Stimulated activated CD8-positive, alpha-beta memory T cell treated with anti-CD3 and anti-CD28 coated beads, Interleukin-15, amount 100 ng/mL, for 4 hours (primary cell): ENCODE data around the gene TLCD2.
"Not testable (repeated sequence)": the region's sequence is repeated elsewhere in the genome, so short reads cannot be mapped to it uniquely, and the experiment has no call there.

Experiments
- DNase-seq, 2 donors: peaks; one replicate each; pipeline ENCODE4 v3.0.0-alpha.2; 2020; ENCODE audit warnings: low read depth in 2 of 2

The TLCD2 gene

DNA sequence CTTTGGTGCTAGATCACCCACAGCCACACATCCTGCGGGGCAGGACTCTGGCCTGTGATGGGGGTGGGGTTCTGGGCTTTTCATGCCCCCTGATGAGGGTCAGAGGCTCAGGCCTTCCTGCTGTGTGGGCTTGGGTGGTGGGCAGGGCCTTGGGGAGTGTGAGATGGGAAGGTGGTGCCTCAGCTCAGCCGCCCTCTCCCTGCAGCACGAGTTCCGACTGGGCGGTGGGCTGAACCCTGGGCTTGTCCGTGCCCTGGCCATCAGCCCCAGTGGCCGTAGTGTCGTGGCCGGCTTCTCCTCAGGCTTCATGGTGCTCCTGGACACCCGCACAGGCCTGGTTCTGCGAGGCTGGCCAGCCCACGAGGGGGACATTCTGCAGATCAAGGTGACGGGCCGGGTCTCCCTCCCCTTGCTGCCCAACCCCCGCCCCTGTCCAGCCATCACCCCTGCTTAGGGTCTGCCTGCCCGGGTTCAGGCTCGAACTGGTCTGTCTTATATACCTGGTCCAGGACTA is 25.7 kb upstream of the TLCD2 start:
- DNase-seq = no peak

- DNase-seq = no peak
Measured at GRCh38 chr17:1735418-1735817, 25.2 kb upstream of the TLCD2 start.

DNA sequence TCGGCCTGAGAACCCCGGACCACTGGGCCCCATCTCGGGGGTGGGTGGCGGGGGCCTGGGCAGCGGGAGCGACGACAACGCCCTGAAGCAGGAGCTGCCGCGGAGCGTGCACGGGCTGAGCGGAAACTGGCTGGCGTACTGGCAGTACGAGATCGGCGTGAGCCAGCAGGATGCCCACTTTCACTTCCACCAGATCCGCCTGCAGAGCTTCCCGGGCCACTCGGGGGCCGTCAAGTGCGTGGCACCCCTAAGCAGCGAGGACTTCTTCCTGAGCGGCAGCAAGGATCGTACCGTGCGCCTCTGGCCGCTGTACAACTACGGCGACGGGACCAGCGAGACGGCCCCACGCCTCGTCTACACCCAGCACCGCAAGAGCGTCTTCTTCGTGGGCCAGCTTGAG is 23.6 kb upstream of the TLCD2 start:
- no peak for DNase-seq

DNA sequence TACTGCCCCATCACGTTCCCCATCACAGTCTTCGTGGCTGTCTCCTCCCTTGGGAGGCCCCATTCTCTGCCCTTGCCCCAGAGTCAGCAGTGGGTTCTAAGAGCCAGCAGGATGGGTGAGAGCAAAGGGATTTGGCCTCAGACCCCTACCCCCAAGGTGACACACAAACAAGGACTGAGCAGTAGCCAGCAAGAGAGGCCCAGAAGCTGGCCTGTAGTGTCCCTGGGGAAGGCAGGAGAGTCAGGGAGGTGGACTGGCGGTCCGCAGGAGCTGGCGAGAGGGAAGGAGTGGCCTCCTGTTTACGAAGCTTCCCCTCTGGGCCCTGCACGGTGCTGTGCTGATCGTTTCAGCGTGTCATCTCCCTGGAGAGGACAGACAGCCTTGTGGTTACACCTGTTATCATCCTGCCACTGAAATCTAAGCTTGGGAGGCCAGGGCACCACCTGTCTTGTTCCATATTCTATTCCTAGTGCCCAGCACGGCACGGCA is 22.7 kb upstream of the TLCD2 start:
- no peak for DNase-seq

DNA sequence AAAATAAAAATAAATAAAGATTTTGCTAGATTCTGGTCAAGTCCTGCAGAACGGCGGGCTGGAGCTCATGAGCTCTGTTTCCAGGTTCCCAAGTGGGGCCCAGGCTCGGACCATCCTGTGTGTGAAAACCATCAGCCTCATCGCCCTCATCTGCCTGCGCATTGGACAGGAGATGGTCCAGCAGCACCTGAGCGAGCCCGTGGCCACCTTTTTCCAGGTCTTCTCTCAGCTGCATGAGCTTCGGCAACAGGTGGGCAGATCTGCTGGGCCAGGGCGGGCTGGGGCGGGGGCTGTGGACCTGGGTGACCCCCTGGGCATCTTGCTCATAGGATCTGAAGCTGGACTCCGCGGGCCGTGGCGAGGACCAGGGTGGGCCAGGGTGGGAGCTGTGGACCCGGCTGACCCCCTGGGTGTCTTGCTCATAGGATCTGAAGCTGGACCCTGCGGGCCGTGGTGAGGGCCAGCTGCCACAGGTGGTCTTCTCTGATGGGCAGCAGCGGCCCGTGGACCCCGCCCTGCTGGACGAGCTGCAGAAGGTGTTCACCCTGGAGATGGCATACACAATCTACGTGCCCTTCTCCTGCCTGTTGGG is 22.2 kb upstream of the TLCD2 start:
- no peak for DNase-seq

DNA sequence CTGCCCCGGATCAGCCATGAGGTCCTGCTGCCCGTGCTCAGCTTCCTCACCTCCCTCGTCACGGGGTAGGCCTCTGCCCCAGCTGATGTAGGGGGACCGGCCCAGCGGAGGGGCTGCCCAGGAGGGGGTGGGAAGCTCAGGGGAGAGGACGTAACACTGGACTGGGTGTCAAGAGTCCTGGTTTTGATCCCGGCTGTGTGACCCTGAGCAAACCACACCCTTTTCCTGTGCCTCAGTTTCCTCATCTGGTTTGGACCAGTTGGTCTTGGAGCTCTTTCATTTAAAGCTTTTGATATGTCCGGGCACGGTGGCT is 21.0 kb upstream of the TLCD2 start:
- DNase-seq = no peak

DNA sequence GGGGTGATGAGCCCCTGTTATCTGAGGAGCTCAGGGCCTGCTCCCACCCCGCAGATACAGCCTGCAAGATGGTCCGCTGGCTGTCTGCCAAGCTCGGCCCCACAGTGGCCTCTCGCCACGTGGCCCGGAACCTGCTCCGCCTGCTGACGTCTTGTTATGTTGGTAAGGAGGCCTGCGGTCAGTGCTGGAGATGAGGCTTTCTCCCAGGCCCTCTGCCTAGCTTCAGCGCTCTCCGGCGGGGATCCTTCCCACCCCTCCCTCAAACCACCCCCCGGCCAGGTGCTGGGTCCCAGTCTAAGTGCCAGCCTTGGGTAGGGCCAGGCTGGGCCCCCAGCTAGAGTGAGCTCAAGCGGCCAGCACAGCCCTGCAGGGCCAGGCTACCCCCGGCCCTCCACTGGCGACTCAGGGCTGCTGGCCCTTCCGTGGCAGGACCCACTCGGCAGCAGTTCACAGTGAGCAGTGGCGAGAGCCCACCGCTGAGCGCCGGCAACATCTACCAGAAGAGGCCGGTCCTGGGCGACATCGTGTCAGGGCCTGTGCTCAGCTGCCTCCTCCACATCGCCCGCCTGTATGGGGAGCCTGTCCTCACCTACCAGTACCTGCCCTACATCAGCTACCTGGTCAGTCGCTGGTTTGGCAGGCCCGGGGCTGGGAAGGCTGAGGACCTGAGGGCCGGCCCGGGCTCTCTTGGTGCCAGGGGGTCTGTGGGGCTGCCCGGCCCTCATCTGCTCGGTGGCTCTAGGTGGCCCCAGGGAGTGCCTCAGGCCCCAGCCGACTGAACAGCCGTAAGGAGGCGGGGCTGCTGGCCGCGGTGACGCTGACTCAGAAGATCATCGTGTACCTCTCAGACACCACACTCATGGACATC is 20.4 kb upstream of the TLCD2 start:
- DNase-seq = no peak

DNA sequence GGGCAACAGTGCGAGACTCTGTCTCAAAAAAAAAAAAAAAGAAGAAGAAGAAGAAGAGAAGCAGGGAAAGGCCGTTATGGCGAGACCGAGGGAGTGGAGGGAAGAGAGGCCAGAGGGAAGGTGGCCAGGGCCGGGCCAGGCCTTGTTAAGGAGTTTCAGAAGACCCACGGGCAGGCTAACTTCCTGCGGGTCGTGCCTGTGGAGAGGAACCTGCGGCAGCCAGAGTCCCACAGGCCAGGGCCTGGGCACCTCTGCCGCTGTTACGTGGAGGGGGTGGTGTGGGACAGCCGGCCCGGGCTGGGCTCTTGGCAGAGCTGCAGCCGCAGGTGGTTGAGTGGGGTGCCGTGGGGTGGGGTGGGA is 19.8 kb upstream of the TLCD2 start:
- no peak for DNase-seq

DNA sequence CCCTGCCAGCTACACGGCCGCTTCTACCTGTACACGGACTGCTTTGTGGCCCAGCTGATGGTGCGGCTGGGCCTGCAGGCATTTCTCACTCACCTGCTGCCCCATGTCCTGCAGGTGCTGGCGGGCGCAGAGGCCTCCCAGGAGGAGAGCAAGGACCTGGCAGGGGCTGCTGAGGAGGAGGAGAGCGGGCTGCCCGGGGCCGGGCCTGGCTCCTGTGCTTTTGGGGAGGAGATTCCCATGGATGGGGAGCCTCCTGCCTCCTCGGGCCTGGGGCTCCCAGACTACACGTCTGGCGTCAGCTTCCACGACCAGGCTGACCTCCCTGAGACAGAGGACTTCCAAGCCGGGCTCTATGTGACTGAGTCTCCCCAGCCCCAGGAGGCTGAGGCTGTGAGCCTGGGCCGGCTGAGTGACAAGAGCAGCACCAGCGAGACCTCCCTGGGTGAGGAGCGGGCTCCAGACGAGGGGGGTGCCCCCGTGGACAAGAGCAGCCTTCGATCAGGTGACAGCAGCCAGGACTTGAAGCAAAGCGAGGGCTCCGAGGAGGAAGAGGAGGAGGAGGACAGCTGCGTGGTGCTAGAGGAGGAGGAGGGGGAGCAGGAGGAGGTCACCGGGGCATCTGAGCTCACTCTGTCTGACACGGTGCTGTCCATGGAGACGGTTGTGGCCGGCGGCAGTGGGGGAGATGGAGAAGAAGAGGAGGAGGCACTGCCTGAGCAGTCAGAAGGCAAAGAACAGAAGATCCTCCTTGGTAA is 17.9 kb upstream of the TLCD2 start:
- DNase-seq = no peak

- no peak for DNase-seq
Measured at GRCh38 chr17:1727258-1727789, 17.1 kb upstream of the TLCD2 start.

DNA sequence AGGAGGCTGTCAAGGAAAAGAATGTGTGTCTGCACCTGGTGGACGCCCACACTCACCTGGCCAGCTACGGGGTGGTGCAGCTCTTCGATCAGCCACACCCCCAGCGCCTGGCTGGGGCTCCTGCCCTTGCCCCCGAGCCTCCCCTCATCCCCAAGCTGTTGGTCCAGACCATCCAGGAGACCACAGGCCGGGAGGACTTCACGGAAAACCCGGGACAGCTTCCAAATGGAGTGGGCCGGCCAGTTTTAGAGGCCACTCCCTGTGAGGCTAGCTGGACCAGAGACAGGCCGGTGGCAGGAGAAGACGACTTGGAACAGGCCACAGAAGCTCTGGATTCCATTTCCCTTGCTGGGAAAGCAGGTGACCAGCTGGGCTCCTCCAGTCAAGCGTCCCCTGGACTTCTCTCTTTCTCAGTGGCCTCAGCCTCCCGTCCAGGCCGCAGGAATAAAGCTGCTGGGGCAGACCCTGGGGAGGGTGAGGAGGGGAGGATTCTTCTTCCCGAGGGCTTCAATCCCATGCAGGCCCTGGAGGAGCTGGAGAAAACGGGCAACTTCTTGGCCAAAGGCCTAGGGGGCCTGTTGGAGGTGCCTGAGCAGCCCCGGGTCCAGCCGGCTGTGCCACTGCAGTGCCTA is 16.6 kb upstream of the TLCD2 start:
- DNase-seq = no peak

GRCh38 chr17:1725642-1726511 is 15.7 kb upstream of the TLCD2 start:
- no peak for DNase-seq

DNA sequence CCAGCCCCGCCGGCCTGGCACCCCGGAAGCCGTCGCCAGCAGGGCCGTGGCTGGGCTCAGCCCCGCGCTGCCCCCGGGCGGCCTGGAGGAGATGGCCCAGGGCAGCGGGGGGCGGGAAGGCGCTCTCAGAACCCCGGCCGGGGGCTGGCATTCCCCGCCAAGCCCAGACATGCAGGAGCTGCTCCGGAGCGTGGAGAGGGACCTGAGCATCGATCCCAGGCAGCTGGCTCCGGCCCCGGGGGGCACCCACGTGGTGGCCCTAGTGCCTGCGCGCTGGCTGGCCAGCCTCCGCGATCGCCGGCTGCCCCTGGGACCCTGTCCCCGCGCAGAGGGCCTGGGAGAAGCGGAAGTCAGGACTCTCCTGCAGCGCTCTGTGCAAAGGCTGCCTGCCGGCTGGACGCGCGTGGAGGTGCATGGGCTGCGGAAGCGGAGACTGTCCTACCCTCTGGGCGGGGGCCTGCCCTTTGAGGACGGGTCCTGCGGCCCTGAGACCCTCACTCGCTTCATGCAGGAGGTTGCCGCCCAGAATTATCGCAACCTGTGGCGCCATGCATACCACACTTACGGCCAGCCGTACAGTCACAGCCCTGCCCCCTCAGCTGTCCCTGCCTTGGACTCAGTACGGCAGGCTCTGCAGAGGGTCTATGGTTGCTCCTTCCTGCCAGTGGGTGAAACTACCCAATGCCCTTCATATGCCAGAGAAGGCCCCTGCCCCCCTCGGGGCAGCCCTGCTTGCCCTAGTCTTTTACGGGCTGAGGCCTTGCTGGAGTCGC is 14.9 kb upstream of the TLCD2 start:
- DNase-seq = no peak

DNA sequence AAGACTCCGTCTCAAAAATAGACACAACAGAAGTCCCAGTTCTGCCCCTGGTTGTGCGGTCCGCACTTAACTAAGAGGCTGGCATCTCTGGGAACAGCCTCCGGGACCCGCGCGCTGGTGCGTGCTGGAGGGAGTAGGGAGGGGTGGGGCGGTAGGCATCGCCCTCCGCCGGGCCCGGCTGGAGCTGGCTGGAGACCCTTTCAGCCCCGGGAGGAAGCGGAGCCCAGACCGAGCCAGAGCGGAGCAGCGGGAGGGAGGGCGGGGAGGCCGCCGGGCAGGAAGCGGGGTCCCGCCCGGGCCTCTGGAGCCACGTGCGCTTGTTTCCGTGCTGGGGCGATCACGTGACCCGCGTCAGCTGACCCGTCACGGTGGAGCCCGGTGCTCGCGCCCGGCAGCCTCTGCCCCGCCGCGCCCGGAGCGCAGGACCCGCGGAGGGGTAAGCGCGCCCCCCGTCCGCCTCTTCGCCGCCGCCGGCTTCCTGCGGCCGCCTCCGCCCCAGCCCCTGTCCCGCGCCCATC is 14.2 kb upstream of the TLCD2 start, which contains the start of gene WDR81:
WDR81 (plus strand) TSS at position 354 of the 518 bp plus-strand sequence. CDS start 256 bp downstream, outside the sequence.
- peak; percentile 78 to 80 for DNase-seq

DNA sequence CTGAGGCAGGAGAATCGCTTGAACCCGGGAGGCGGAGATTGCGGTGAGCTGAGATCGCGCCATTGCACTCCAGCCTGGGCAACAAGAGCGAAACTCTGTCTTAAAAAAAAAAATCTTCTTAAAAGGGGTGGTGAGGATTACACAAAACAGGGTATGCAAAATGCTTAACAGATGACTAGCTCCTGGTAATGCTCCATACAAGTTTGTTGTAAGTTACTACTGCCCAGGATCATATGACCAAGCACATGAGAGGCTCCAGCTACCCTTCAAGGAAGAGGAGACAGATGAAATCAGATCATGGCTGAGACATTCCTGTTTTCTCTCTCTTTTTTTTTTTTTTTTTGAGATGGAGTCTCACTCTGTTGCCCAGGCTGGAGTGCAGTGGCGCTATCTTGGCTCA is 11.8 kb upstream of the TLCD2 start:
- not testable (repeated sequence) for DNase-seq

DNA sequence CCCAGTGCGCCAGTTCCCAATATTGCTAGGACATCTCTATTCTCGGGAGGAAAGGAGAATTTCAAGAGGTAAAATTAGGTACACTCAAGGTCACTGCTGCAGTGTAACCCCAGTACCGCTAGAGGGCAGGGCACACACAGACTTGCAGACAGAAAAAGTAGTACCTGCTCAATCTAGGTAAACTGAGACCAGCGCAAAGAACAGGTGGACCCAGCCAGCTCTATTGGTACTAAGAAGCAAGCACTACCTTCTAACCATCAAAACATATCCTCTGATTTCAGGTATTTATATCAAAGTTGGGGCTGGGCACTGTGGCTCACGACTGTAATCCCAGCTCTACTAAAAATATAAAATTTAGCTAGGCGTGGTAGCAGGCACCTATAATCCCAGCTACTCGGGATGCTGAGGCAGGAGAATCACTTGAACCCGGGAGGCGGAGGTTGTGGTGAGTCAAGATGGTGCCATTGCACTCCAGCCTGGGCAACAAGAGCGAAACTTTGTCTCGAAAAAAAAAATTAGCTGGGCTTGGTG is 10.7 kb upstream of the TLCD2 start:
- DNase-seq = no peak

- DNase-seq = no peak
Measured at GRCh38 chr17:1718362-1719165, 8.4 kb upstream of the TLCD2 start.

GRCh38 chr17:1716912-1717695 is 6.9 kb upstream of the TLCD2 start:
- peak; percentile 58 to 82 for DNase-seq
